ENCODE measurements around the gene ENPEP. TPM values are rescaled to one million over a fixed set of nuclear protein-coding genes. Genes with fewer than 3 reads are reported as not detected.

ENPEP gene
- total and polyA plus RNA-seq, 2 donors (not counting 1 experiment from before 2014, with no cell fraction given) = not detected

DNA sequence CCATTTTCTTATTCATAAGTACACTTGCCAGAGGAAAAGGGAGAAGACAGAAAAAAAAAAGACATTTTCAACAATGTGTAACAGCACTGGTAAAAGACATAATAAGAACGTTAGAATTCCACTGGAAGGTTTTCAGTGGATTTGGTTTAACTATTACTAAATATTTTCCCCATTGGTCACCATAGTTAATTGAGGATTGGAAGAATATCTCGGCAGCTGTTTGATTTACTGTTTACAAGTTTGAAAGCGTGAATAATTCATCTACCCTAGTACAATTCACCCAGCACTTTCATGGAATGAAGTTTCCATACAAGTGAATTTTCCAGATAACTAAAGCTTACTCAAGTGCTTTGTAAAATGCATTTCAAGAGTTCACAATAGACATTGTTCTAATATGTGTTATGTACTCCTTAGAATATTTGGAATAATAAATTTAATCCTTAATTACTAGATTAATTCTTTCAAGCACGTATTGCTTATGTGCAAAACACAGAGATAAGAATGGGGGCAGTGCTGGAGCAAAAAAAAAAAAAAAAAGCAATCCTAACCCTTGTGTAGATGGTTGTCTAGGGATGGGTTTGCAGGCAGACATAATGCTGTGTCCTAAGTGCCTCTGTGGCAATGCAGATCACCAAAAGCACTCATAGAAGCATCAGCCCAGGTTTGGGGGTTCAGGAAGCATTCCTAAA, 57.1 kb downstream of the ENPEP start:
- H3K4me1 Mint-ChIP-seq = no peaks in the 10 kb centered on the region
- H3K27ac ChIP-seq (ENCODE audit: low read length in 2 of 2) = no peak overlapping the region
- ATAC-seq (ENCODE audit: low read depth) (no peak), DNase-seq (no peak)
- no peaks in the 10 kb centered on the region for H3K9me3 Mint-ChIP-seq (ENCODE audit: insufficient read depth)
- no peak overlapping the region for H3K4me2 ChIP-seq (replicated peaks; ENCODE audit: low read depth, low read length, poor library complexity, severe bottlenecking)
- H3K4me3 Mint-ChIP-seq = no peak overlapping the region
- ChIA-PET CTCF (interaction anchor here (0.8 to 2.5 kb wide), 3 partner anchors 11 to 15 kb away, joined by 3 to 7 read pairs (median 5); no protein-coding TSS in a partner anchor), POLR2A (interaction anchor here (0.6 kb wide), 1 partner anchor 13 kb away, joined by 3 read pairs; no protein-coding TSS in a partner anchor)
- peaks cover 0 to 3% (median 0%) of the 10 kb centered on the region in 3 donors for H3K9me3 ChIP-seq (ENCODE audit: control extremely low read depth in 1 of 3, control insufficient read depth in 2 of 3, insufficient read depth in 1 of 3, low read length in 2 of 3)
- peaks cover 18% of the 10 kb centered on the region for H3K27me3 Mint-ChIP-seq
- intact Hi-C loops (cut with micrococcal nuclease) = no loop called here
- no peak for TF ChIP-seq EZH2 (IDR thresholded peaks at IDR 0.05; ENCODE audit: borderline replicate concordance, insufficient read depth, low read depth, low read length, poor library complexity, severe bottlenecking)
- TF ChIP-seq, protein P1, sequence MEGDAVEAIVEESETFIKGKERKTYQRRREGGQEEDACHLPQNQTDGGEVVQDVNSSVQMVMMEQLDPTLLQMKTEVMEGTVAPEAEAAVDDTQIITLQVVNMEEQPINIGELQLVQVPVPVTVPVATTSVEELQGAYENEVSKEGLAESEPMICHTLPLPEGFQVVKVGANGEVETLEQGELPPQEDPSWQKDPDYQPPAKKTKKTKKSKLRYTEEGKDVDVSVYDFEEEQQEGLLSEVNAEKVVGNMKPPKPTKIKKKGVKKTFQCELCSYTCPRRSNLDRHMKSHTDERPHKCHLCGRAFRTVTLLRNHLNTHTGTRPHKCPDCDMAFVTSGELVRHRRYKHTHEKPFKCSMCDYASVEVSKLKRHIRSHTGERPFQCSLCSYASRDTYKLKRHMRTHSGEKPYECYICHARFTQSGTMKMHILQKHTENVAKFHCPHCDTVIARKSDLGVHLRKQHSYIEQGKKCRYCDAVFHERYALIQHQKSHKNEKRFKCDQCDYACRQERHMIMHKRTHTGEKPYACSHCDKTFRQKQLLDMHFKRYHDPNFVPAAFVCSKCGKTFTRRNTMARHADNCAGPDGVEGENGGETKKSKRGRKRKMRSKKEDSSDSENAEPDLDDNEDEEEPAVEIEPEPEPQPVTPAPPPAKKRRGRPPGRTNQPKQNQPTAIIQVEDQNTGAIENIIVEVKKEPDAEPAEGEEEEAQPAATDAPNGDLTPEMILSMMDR (IDR thresholded peaks at IDR 0.05) = no peak
- no peaks in the 10 kb centered on the region for H3K4me1 ChIP-seq (ENCODE audit: control insufficient read depth in 2 of 2, insufficient read depth in 2 of 2, low read length in 2 of 2)
- no peak overlapping the region for H3K9ac ChIP-seq (ENCODE audit: low read length)
- no peaks in the 10 kb centered on the region for H3K36me3 ChIP-seq (replicated peaks in 1 of 2; ENCODE audit: control extremely low read depth in 1 of 2, control insufficient read depth in 1 of 2, extremely low read depth in 1 of 2, insufficient read depth in 2 of 2, low read length in 1 of 2)
- no peak overlapping the region for H3K4me3 ChIP-seq (ENCODE audit: control extremely low read depth in 1 of 5, extremely low read depth in 1 of 5, insufficient read depth in 1 of 5, low read depth in 2 of 5, low read length in 4 of 5)
- no CpG with 5 or more reads among the region's 4 CpGs for WGBS (ENCODE audit: insufficient coverage)
- H4K20me1 ChIP-seq (ENCODE audit: control insufficient read depth, insufficient read depth, low read length, poor library complexity, severe bottlenecking) = no peaks in the 10 kb centered on the region
- H3K27me3 ChIP-seq (replicated peaks in 1 of 4; ENCODE audit: control extremely low read depth in 1 of 4, control insufficient read depth in 3 of 4, insufficient read depth in 4 of 4, low read length in 3 of 4) = no peaks in the 10 kb centered on the region
- H2AFZ ChIP-seq (ENCODE audit: insufficient read depth, low read depth, low read length, poor library complexity, severe bottlenecking) = no peak overlapping the region
- no peak overlapping the region for H3K27ac Mint-ChIP-seq
- H3K79me2 ChIP-seq (ENCODE audit: control insufficient read depth, insufficient read depth, low read length) = no peaks in the 10 kb centered on the region

GRCh38 chr4:110533590-110533910, 57.6 kb downstream of the ENPEP start:
- no peak for ATAC-seq (ENCODE audit: low read depth)
- H3K4me2 ChIP-seq (replicated peaks; ENCODE audit: low read depth, low read length, poor library complexity, severe bottlenecking) = no peak overlapping the region
- H3K79me2 ChIP-seq (ENCODE audit: control insufficient read depth, insufficient read depth, low read length) = no peaks in the 10 kb centered on the region
- H3K4me3 ChIP-seq (ENCODE audit: control extremely low read depth in 1 of 5, extremely low read depth in 1 of 5, insufficient read depth in 1 of 5, low read depth in 2 of 5, low read length in 4 of 5) = no peak overlapping the region
- no peak for TF ChIP-seq EZH2 (IDR thresholded peaks at IDR 0.05; ENCODE audit: borderline replicate concordance, insufficient read depth, low read depth, low read length, poor library complexity, severe bottlenecking)
- TF ChIP-seq, protein P1 (IDR thresholded peaks at IDR 0.05) = no peak
- Mint-ChIP-seq H3K4me3 (no peak overlapping the region), H3K27ac (no peak overlapping the region), H3K27me3 (peaks cover 18% of the 10 kb centered on the region), H3K4me1 (no peaks in the 10 kb centered on the region), H3K9me3 (ENCODE audit: insufficient read depth) (no peaks in the 10 kb centered on the region)
- H3K27ac ChIP-seq (ENCODE audit: low read length in 2 of 2) = no peak overlapping the region
- ChIA-PET CTCF (interaction anchor here (0.8 to 2.5 kb wide), 2 partner anchors 12 to 14 kb away, joined by 3 to 7 read pairs; no protein-coding TSS in a partner anchor), POLR2A (no interaction called here)
- no peaks in the 10 kb centered on the region for H3K36me3 ChIP-seq (replicated peaks in 1 of 2; ENCODE audit: control extremely low read depth in 1 of 2, control insufficient read depth in 1 of 2, extremely low read depth in 1 of 2, insufficient read depth in 2 of 2, low read length in 1 of 2)
- no peak for DNase-seq
- H3K9me3 ChIP-seq (ENCODE audit: control extremely low read depth in 1 of 3, control insufficient read depth in 2 of 3, insufficient read depth in 1 of 3, low read length in 2 of 3) = peaks cover 0 to 3% (median 0%) of the 10 kb centered on the region in 3 donors
- H2AFZ ChIP-seq (ENCODE audit: insufficient read depth, low read depth, low read length, poor library complexity, severe bottlenecking) = no peak overlapping the region
- no peaks in the 10 kb centered on the region for H3K4me1 ChIP-seq (ENCODE audit: control insufficient read depth in 2 of 2, insufficient read depth in 2 of 2, low read length in 2 of 2)
- no peaks in the 10 kb centered on the region for H3K27me3 ChIP-seq (replicated peaks in 1 of 4; ENCODE audit: control extremely low read depth in 1 of 4, control insufficient read depth in 3 of 4, insufficient read depth in 4 of 4, low read length in 3 of 4)
- no CpG with 5 or more reads among the region's 2 CpGs for WGBS (ENCODE audit: insufficient coverage)
- H4K20me1 ChIP-seq (ENCODE audit: control insufficient read depth, insufficient read depth, low read length, poor library complexity, severe bottlenecking) = no peaks in the 10 kb centered on the region
- intact Hi-C loops (cut with micrococcal nuclease) = no loop called here
- no peak overlapping the region for H3K9ac ChIP-seq (ENCODE audit: low read length)

All from B cell (primary cell).